HepG2 (cell line): ENCODE measurements around the gene IFT80.

ENCODE experiments used
- POLR2A ChIP-seq, 2 experiments: IDR thresholded peaks; 2 replicates each; pipeline ENCODE4 v1.6.1; 2011; ENCODE audit warnings: low read depth in 2 of 2, low read length in 2 of 2, mild to moderate bottlenecking in 1 of 2, moderate library complexity in 1 of 2; ENCODE audit not compliant: insufficient read depth in 1 of 2
- POLR2AphosphoS2 ChIP-seq: IDR thresholded peaks from 2 replicates; pipeline ENCODE4 v1.6.1; 2011; ENCODE audit warnings: low read depth, low read length, improper control_type of control experiment
- ZBTB7A ChIP-seq: sonication (generic); formaldehyde crosslinking; IDR thresholded peaks from 2 replicates; pipeline ENCODE4 v1.8.0; 2022; ENCODE audit warnings: mild to moderate bottlenecking, missing genetic modification reagents
- ZNF232 ChIP-seq: sonication (generic); formaldehyde crosslinking; IDR thresholded peaks from 2 replicates; pipeline ENCODE4 v1.4.0; 2020; ENCODE audit warnings: missing genetic modification reagents, borderline replicate concordance
- TF ChIP-seq, protein P1 (sequence below): sonication (generic); formaldehyde crosslinking; IDR thresholded peaks from 2 replicates; pipeline ENCODE4 v1.5.0; 2020; ENCODE audit warnings: mild to moderate bottlenecking, missing genetic modification reagents, moderate library complexity
- TF ChIP-seq, protein P2 (sequence below): sonication (generic); formaldehyde crosslinking; IDR thresholded peaks from 2 replicates; pipeline ENCODE4 v1.5.0; 2020; ENCODE audit warnings: missing genetic modification reagents

DNA sequence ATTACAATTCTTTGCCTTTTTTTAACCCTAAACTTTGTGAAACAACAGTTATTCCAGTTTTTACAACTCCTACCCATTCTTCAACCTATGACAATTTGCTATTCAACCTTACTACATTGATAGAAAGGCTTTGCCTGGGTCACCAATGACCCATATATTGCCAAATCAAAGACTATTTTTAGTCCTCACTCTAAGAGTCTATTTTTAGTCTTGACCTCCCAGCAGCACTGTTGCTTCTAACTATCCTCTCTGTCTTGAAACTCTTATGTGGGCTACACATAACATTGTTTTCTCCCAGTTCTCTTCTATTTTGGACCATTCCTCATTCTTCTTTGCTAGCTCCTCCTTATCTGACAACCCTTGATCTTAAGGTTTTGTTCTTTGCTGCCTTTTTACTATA is 102.4 kb downstream of the IFT80 start:
- TF ChIP-seq, protein P1, sequence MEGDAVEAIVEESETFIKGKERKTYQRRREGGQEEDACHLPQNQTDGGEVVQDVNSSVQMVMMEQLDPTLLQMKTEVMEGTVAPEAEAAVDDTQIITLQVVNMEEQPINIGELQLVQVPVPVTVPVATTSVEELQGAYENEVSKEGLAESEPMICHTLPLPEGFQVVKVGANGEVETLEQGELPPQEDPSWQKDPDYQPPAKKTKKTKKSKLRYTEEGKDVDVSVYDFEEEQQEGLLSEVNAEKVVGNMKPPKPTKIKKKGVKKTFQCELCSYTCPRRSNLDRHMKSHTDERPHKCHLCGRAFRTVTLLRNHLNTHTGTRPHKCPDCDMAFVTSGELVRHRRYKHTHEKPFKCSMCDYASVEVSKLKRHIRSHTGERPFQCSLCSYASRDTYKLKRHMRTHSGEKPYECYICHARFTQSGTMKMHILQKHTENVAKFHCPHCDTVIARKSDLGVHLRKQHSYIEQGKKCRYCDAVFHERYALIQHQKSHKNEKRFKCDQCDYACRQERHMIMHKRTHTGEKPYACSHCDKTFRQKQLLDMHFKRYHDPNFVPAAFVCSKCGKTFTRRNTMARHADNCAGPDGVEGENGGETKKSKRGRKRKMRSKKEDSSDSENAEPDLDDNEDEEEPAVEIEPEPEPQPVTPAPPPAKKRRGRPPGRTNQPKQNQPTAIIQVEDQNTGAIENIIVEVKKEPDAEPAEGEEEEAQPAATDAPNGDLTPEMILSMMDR: no peak
- TF ChIP-seq POLR2A (IDR thresholded peaks at IDR 0.05; ENCODE audit: insufficient read depth in 1 of 2, low read depth in 2 of 2, low read length in 2 of 2): no peak
- TF ChIP-seq, protein P2, sequence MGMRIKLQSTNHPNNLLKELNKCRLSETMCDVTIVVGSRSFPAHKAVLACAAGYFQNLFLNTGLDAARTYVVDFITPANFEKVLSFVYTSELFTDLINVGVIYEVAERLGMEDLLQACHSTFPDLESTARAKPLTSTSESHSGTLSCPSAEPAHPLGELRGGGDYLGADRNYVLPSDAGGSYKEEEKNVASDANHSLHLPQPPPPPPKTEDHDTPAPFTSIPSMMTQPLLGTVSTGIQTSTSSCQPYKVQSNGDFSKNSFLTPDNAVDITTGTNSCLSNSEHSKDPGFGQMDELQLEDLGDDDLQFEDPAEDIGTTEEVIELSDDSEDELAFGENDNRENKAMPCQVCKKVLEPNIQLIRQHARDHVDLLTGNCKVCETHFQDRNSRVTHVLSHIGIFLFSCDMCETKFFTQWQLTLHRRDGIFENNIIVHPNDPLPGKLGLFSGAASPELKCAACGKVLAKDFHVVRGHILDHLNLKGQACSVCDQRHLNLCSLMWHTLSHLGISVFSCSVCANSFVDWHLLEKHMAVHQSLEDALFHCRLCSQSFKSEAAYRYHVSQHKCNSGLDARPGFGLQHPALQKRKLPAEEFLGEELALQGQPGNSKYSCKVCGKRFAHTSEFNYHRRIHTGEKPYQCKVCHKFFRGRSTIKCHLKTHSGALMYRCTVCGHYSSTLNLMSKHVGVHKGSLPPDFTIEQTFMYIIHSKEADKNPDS (CRISPR knock-in tag): no peak
- TF ChIP-seq ZNF232: no peak
- no peak for TF ChIP-seq POLR2AphosphoS2
- no peak for TF ChIP-seq ZBTB7A (CRISPR knock-in tag)
